Activated CD4-positive, alpha-beta T cell treated with anti-CD3 and anti-CD28 coated beads, Interleukin-2, amount 10 ng/mL, durations not matched to agents 24 days and 14 days (primary cell): ENCODE data around the gene LGALS8. TPM values are rescaled to one million over a fixed set of nuclear protein-coding genes. Genes with fewer than 3 reads are reported as not detected.

Source experiments
- total RNA-seq: library from RNA; stranded (reverse); gene quantifications from 2 replicates; pipeline ENCODE4 v1.2.3, GENCODE V29; 2022

LGALS8 gene
- total RNA-seq, 1 donor from 2014 or later, result 68.9 TPM

Other genes with a start within 250 kb of the LGALS8 start
- 1.5 and 3.2 TPM in 2 replicates for gene ERO1B, start 242.0 kb upstream of the LGALS8 start, total RNA-seq
- 32.0 and 32.6 TPM in 2 replicates for gene EDARADD, start 129.7 kb upstream of the LGALS8 start, total RNA-seq
- 83.0 and 91.8 TPM in 2 replicates for gene HEATR1, start 80.5 kb downstream of the LGALS8 start, total RNA-seq
- 0.40 and 0.44 TPM in 2 replicates for gene ACTN2, start 162.5 kb downstream of the LGALS8 start, total RNA-seq